ENCODE results near the gene MIAT. TPM values are rescaled to one million over a fixed set of nuclear protein-coding genes. Genes with fewer than 3 reads are reported as not detected.
"Not testable (repeated sequence)": the region's sequence is repeated elsewhere in the genome, so short reads cannot be mapped to it uniquely, and the experiment has no call there.

Gene MIAT
- total RNA-seq, 4 donors from 2014 or later, result 0.05 to 1.1 (median 0.41) TPM

DNA sequence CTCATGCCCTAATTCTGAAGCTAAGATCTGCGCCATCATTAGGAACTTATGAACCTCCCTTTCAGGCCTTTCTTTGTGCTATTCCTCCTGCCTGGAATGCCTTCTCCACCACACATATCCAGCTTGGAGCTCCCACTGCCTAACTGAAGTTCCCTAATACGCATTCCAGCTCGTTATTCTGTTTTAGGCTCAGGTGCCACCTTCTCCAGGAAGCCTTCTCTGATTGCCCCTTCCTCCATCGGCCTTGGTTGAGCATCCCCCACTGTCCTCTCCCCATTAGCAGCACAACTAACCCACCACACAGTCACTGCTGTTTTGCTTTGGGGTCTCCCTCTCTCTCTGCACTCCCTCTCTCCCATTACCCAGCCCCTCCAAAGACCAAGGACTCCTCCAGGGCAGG is 44.7 kb upstream of the MIAT start:
- H3K36me3 ChIP-seq, result no peaks in the 10 kb centered on the region
- no peak overlapping the region for H3K27ac ChIP-seq
- H3K4me1 ChIP-seq, result no peaks in the 10 kb centered on the region
- TF ChIP-seq POLR2AphosphoS5 (IDR thresholded peaks at IDR 0.05) (no peak), POLR2A (IDR thresholded peaks at IDR 0.05) (no peak), EP300 (IDR thresholded peaks at IDR 0.05) (no peak)
- TF ChIP-seq, protein P1, sequence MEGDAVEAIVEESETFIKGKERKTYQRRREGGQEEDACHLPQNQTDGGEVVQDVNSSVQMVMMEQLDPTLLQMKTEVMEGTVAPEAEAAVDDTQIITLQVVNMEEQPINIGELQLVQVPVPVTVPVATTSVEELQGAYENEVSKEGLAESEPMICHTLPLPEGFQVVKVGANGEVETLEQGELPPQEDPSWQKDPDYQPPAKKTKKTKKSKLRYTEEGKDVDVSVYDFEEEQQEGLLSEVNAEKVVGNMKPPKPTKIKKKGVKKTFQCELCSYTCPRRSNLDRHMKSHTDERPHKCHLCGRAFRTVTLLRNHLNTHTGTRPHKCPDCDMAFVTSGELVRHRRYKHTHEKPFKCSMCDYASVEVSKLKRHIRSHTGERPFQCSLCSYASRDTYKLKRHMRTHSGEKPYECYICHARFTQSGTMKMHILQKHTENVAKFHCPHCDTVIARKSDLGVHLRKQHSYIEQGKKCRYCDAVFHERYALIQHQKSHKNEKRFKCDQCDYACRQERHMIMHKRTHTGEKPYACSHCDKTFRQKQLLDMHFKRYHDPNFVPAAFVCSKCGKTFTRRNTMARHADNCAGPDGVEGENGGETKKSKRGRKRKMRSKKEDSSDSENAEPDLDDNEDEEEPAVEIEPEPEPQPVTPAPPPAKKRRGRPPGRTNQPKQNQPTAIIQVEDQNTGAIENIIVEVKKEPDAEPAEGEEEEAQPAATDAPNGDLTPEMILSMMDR (IDR thresholded peaks at IDR 0.05), result no peak
- no peak overlapping the region for H3K4me3 ChIP-seq
- H3K9me3 ChIP-seq, result no peaks in the 10 kb centered on the region
- WGBS, 2 donors (ENCODE audit: low coverage in 1 of 2), result 74 to 77% methylated on average over 4 of the region's 4 CpGs
- H3K27me3 ChIP-seq, result peaks cover 58% of the 10 kb centered on the region
- ATAC-seq, result no peak

DNA sequence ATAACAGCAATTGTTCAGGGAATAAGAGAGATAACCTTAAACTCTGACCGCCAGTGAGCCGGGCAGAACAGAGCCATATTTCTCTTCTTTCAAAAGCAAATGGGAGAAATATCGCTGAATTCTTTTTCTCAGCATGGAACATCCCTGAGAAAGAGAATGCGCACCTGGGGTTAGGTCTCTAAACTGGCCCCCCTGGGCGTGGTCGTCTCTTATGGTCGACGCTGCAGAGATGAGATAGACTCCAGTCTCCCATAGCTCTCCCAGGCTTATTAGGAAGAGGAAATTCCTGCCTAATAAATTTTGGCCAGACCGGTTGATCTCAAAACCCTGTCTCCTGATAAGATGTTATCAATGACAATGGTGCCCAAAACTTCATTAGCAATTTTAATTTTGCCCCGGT is 43.6 kb upstream of the MIAT start:
- WGBS, 2 donors (ENCODE audit: low coverage in 1 of 2), result 11 to 14% methylated on average over 9 to 10 of the region's 10 CpGs
- H3K36me3 ChIP-seq, H3K4me1 ChIP-seq, ATAC-seq, H3K9me3 ChIP-seq, H3K27ac ChIP-seq, H3K4me3 ChIP-seq: not testable (repeated sequence)
- peaks cover 69% of the 10 kb centered on the region for H3K27me3 ChIP-seq

DNA sequence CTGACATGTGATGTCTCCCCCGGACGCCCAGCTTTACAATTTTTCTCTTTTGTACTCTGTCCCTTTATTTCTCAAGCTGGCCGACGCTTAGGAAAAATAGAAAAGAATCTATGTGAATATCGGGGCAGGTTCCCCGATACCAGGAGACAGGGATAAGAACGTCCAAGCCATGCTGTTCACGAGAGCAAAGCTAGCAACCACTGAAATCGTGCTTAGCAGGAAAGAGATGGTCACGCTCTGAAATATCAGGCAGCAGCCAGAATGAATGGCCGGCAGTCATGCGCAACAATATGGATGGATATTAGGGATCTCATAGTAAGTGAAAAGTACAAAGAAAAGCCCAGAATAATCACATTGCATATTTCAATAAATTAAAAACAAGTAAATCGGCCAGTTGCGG is 43.1 kb upstream of the MIAT start:
- H3K36me3 ChIP-seq, result no peaks in the 10 kb centered on the region
- ATAC-seq, result no peak
- H3K4me1 ChIP-seq, result no peaks in the 10 kb centered on the region
- no peak overlapping the region for H3K27ac ChIP-seq
- no peak overlapping the region for H3K4me3 ChIP-seq
- H3K9me3 ChIP-seq, result no peaks in the 10 kb centered on the region
- H3K27me3 ChIP-seq, result peaks cover 75% of the 10 kb centered on the region
- no peak for TF ChIP-seq POLR2A (IDR thresholded peaks at IDR 0.05)
- no peak for TF ChIP-seq EP300 (IDR thresholded peaks at IDR 0.05)
- no peak for TF ChIP-seq POLR2AphosphoS5 (IDR thresholded peaks at IDR 0.05)
- TF ChIP-seq, protein P1 (IDR thresholded peaks at IDR 0.05), result no peak
- whole genome bisulfite sequencing, 2 donors (ENCODE audit: low coverage in 1 of 2), result 34 to 37% methylated on average over 7 to 12 of the region's 14 CpGs

DNA sequence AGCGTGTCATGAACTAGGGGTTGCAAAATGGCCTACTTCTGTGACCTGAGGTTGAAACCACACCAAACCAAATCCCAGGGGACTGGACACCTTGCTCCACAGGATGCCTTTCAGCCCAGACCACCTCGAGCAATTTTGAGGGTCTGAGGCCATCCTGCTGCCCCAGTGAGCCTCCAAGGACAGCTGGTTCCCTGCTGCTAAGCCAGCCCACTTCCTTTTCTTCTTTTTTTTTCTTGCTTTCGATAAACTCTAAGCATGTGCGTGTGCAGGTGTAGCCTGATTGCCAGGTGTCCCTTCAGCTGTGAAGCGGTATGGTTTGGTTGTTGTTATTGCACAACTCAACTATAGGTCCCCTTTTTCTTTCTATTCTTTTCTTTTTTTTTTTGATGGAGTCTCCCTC is 42.2 kb upstream of the MIAT start:
- Histone ChIP-seq H3K27ac (no peak overlapping the region), H3K9me3 (no peaks in the 10 kb centered on the region), H3K36me3 (no peaks in the 10 kb centered on the region), H3K27me3 (peaks cover 75% of the 10 kb centered on the region), H3K4me3 (no peak overlapping the region), H3K4me1 (no peaks in the 10 kb centered on the region)
- TF ChIP-seq POLR2AphosphoS5 (IDR thresholded peaks at IDR 0.05) (no peak), EP300 (IDR thresholded peaks at IDR 0.05) (no peak), POLR2A (IDR thresholded peaks at IDR 0.05) (no peak)
- TF ChIP-seq, protein P1 (IDR thresholded peaks at IDR 0.05), result no peak
- 32 to 56% methylated on average over 3 to 5 of the region's 5 CpGs for WGBS, 2 donors (ENCODE audit: low coverage in 1 of 2)
- ATAC-seq, result no peak

DNA sequence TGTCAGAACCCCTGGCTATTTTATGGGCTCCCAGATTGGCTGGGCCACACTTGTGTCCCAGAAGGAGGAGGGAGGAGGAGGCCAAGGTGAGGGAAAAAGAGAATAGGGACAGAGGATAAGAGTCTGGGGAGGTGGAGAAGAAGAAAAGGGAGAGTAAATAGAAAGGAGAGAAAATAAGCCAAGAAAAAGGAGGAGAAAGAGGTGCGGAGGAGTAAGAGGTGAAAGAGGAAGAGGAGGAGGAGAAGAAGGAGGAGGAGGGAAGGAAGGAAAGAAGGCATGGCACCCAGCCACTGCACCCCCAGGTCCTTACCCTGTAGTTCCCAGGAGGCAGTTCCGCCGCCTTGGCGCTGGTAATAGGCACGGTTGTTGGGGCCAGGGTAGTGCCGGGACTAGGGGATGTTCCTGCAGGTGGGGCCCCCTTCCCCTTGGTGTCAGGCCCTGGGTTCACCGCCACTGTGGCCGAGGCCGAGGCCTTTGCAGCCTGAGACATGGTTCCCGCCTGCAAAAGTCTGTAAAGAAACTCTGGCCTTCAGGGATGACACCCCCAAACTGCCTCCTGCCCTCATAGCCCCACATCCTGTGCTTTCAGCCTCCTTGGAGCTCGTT is 41.5 kb upstream of the MIAT start:
- Histone ChIP-seq H3K4me1 (no peaks in the 10 kb centered on the region), H3K9me3 (no peaks in the 10 kb centered on the region), H3K27me3 (peaks cover 75% of the 10 kb centered on the region), H3K27ac (no peak overlapping the region), H3K4me3 (no peak overlapping the region), H3K36me3 (no peaks in the 10 kb centered on the region)
- TF ChIP-seq POLR2AphosphoS5 (IDR thresholded peaks at IDR 0.05), result no peak
- no peak for TF ChIP-seq EP300 (IDR thresholded peaks at IDR 0.05)
- ATAC-seq, result no peak
- WGBS, 2 donors (ENCODE audit: low coverage in 1 of 2), result 70 to 73% methylated on average over 6 to 7 of the region's 11 CpGs

DNA sequence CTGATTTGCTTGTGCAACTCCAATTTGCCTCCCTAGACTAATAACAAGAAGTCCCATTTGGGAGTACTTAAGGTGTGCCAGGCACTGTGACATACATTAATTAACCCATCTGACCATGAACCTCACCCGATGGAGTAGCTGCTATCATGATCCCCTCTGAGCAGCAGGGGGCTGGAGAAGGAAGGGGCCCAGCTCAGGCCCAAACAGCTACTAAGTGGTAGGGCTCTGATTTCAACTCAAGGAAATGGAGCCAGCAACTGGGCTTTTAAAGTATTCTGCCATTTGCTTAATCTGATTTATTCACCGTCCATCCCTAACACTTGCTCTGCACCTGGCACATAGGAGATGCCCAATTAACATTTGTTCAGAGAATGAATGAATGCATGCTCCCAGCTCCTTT is 40.7 kb upstream of the MIAT start:
- H3K27me3 ChIP-seq, result peaks cover 76% of the 10 kb centered on the region
- no peak for TF ChIP-seq POLR2A (IDR thresholded peaks at IDR 0.05)
- no peak for TF ChIP-seq POLR2AphosphoS5 (IDR thresholded peaks at IDR 0.05)
- TF ChIP-seq, protein P1 (IDR thresholded peaks at IDR 0.05), result no peak
- TF ChIP-seq EP300 (IDR thresholded peaks at IDR 0.05), result no peak
- no peaks in the 10 kb centered on the region for H3K4me1 ChIP-seq
- H3K9me3 ChIP-seq, result no peaks in the 10 kb centered on the region
- H3K27ac ChIP-seq, result no peak overlapping the region
- ATAC-seq, result no peak
- H3K4me3 ChIP-seq, result no peak overlapping the region
- H3K36me3 ChIP-seq, result no peaks in the 10 kb centered on the region
- WGBS, 2 donors (ENCODE audit: low coverage in 1 of 2), result 17 to 43% methylated on average over 1 of the region's 2 CpGs

Measured in gastroesophageal sphincter (tissue), 4 donors.